ENCODE results near the gene BATF3. TPM values are rescaled to one million over a fixed set of nuclear protein-coding genes. Genes with fewer than 3 reads are reported as not detected.

Gene BATF3
- total RNA-seq, 2 experiments from 2014 or later, result 52.6 to 61.3 TPM

DNA sequence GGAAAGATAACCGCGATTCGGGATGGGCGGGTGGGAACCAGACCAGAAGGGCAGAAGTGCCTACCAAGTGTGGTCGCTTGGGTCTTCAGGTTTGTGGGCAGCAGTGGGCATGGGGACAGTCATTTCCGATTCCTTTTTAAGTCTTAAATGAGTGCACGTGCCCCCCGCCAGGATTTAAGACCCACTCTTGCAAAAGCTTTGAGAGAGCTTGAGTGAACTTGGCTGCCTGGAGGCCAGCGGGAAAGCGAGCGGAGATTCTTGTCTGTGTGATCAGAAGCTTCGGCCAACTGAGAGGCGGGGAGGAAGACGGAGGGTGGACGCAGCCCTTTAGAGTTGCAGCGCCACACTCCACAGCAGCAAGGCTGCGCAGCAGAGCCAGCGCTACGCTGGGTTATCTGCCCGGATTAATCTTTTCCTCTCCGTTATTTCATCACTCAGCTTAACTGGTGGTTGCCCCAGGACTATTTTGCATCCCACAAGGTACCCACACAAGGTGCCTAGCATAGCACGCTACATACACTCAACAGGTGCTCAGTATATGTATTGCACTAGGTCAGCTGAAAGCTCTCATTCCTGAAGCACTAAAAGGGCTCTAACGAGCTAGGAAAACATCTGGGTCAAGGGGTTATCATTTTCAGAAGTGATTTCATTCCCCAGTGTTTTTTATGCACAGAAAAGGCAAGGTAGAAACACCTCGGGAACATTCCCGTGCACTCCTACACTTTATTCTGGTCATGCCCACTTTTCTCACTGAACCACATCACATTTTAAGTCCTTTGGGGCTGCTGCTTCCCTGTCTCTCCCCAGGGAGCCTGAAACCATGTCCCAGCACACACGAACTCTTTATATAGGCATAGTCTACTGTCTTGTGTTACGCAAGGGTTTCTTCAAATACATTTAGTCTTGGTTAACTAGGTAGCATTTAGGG is 1.5 kb upstream of the BATF3 start:
- peaks cover 17% of the 10 kb centered on the region for H3K36me3 Mint-ChIP-seq (ENCODE audit: low read depth)
- CTCF ChIA-PET, result interaction anchor here (0.8 to 2.3 kb wide), 24 partner anchors 9 to 245 kb away, joined by 3 to 23 read pairs (median 4); partner anchors contain the start of genes NSL1 and TATDN3
- H3K27ac Mint-ChIP-seq, result peak overlapping the region; percentile 86
- H3K4me3 Mint-ChIP-seq, result peak overlapping the region; percentile 79
- peaks cover 67% of the 10 kb centered on the region for H3K4me1 Mint-ChIP-seq (ENCODE audit: low read depth)
- peak; percentile 16 for ATAC-seq
- TF ChIP-seq CTCF (IDR thresholded peaks at IDR 0.05), result no peak
- H3K9me3 Mint-ChIP-seq, result no peaks in the 10 kb centered on the region
- intact Hi-C loops (cut with micrococcal nuclease), result loop anchor here (5.0 kb wide), 1 partner anchor 51 kb away; no protein-coding TSS in a partner anchor
- POLR2A ChIA-PET, result interaction anchor here (0.6 to 2.1 kb wide), 10 partner anchors 10 to 887 kb away, joined by 3 to 11 read pairs (median 4); no protein-coding TSS in a partner anchor
- H3K27me3 Mint-ChIP-seq, result peaks cover 1% of the 10 kb centered on the region
- peak; percentile 55 for DNase-seq

GRCh38 chr1:212700223-212700891 is 717 bp upstream of the BATF3 start:
- CTCF ChIA-PET, result interaction anchor here (0.8 to 2.3 kb wide), 15 partner anchors 10 to 244 kb away, joined by 3 to 23 read pairs (median 5); no protein-coding TSS in a partner anchor

DNA sequence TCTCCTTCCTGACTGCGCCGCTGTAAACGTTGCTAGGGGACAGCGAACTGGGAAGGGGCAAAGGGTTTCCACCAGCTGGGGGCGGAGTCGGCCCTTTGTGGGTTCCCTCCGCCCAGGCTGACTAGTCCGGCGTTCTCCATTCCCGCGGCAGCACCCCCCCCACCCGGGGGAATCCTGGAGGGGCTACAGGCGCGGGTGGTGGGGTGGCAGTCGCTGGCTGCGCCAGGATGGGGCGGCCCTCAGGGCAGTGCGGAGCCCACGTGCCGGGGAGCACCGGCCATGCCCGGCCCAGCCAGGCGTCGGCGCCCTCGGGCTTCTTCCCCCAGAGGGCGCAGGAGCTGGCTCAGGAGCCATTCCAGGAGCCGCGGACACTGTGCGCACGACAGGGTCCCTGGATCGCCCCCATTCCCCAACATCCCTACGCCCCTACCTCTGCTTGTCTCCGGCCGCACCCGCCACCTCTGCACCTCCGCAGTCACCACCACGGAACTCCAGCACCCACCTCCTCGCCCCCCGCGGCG is 476 bp downstream of the BATF3 start:
- peak; percentile 75 for ATAC-seq
- Mint-ChIP-seq H3K9me3 (no peaks in the 10 kb centered on the region), H3K4me3 (peak overlapping the region; percentile 79), H3K27me3 (peaks cover 1% of the 10 kb centered on the region), H3K27ac (peak overlapping the region; percentile 92), H3K36me3 (ENCODE audit: low read depth) (peaks cover 33% of the 10 kb centered on the region), H3K4me1 (ENCODE audit: low read depth) (peaks cover 57% of the 10 kb centered on the region)
- ChIA-PET CTCF (interaction anchor here (0.9 to 3.7 kb wide), 11 partner anchors 15 to 221 kb away, joined by 4 to 27 read pairs (median 9); no protein-coding TSS in a partner anchor), POLR2A (interaction anchor here (0.7 to 1.4 kb wide), 3 partner anchors 20 to 49 kb away, joined by 3 to 6 read pairs (median 4); no protein-coding TSS in a partner anchor)
- TF ChIP-seq CTCF (IDR thresholded peaks at IDR 0.05), result peak; percentile 79
- peak; percentile 75 for DNase-seq
- intact Hi-C loops (cut with micrococcal nuclease), result loop anchor here (5.0 kb wide), 1 partner anchor 83 kb away; no protein-coding TSS in a partner anchor

More at GRCh38 chr1:212700223-212700891, 717 bp upstream of the BATF3 start:
- Mint-ChIP-seq H3K4me1 (ENCODE audit: low read depth) (peaks cover 66% of the 10 kb centered on the region), H3K27ac (peak overlapping the region; percentile 86), H3K9me3 (no peaks in the 10 kb centered on the region), H3K27me3 (peaks cover 1% of the 10 kb centered on the region), H3K36me3 (ENCODE audit: low read depth) (peaks cover 25% of the 10 kb centered on the region), H3K4me3 (peak overlapping the region; percentile 79)
- POLR2A ChIA-PET, result interaction anchor here (0.7 to 2.1 kb wide), 6 partner anchors 20 to 62 kb away, joined by 3 to 5 read pairs (median 4); no protein-coding TSS in a partner anchor
- ATAC-seq, result peak; percentile 55
- peak; percentile 82 for DNase-seq
- intact Hi-C loops (cut with micrococcal nuclease), result loop anchor here (5.0 kb wide), 1 partner anchor 52 kb away; no protein-coding TSS in a partner anchor
- no peak for TF ChIP-seq CTCF (IDR thresholded peaks at IDR 0.05)

DNA sequence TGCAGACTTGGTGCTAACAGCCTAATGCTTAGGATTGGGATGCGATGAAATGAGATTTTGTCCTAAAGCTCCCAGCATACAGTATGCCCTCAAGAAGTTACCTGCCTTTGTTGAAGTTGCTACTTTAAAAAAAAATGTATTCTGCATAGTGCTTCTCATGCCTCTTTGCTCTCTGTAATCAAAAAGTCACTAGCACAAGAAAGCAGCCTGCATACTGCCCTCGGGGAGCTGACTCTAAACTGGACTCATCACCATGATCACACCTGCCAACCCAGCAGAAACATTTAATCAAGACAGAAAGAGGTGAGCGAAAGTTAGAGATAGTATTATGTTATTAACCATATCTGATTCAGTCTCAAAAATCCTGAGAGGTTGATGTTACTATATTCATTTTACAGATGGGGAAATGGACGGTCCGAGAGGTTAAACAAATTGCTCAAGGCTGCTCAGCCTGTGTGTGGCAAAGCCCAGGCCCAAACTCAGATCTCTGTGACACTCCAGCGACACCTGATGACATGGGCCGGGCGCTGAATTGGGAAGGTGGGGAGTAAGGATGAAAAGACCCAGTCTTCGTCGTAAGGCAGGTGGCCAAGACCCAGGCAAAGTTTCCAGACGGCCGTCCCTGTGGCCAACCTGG is 1.1 kb downstream of the BATF3 start:
- peaks cover 51% of the 10 kb centered on the region for H3K4me1 Mint-ChIP-seq (ENCODE audit: low read depth)
- POLR2A ChIA-PET, result interaction anchor here (0.7 to 3.1 kb wide), 6 partner anchors 11 to 48 kb away, joined by 3 to 10 read pairs (median 5); no protein-coding TSS in a partner anchor
- H3K27me3 Mint-ChIP-seq, result peaks cover 1% of the 10 kb centered on the region
- peak overlapping the region; percentile 65 for H3K27ac Mint-ChIP-seq
- CTCF ChIA-PET, result interaction anchor here (0.9 to 3.7 kb wide), 12 partner anchors 14 to 221 kb away, joined by 4 to 27 read pairs (median 10); no protein-coding TSS in a partner anchor
- H3K36me3 Mint-ChIP-seq (ENCODE audit: low read depth), result peaks cover 39% of the 10 kb centered on the region
- DNase-seq (no peak), ATAC-seq (peak; percentile 5)
- no peak for TF ChIP-seq CTCF (IDR thresholded peaks at IDR 0.05)
- peak overlapping the region; percentile 79 for H3K4me3 Mint-ChIP-seq
- H3K9me3 Mint-ChIP-seq, result no peaks in the 10 kb centered on the region
- intact Hi-C loops (cut with micrococcal nuclease), result loop anchor here (5.0 kb wide), 1 partner anchor 84 kb away; no protein-coding TSS in a partner anchor
